Adrenal gland (tissue), 12 donors: ENCODE results near the gene AP1G2. TPM values are rescaled to one million over a fixed set of nuclear protein-coding genes. Genes with fewer than 3 reads are reported as not detected.
A peak's percentile ranks its signal among the peaks of the same experiment; 100 is the strongest.

Experiments
- DNase-seq, 7 donors: peaks; one replicate each; pipeline ENCODE4 v3.0.0-alpha.2; 2019 to 2020
- H3K27ac ChIP-seq, 5 donors: fragments of 200-600 bp; sonication (generic) in 4 of 5; 1 replicate in 3 of 5; 2 replicates in 2 of 5; pipeline versions ENCODE4 v1.5.1 to v1.8.0; 2016 to 2020; ENCODE audit warnings: mild to moderate bottlenecking in 1 of 5
- H3K27me3 ChIP-seq: fragments of 200-600 bp; 2 replicates; pipeline ENCODE4 v1.8.0; 2021
- H3K36me3 ChIP-seq, 2 donors: fragments of 200-600 bp; replicated peaks in 1 of 2; 1 replicate in 1 of 2; 2 replicates in 1 of 2; pipeline versions ENCODE4 v1.5.1 to v1.8.0; 2018 to 2022
- H3K4me1 ChIP-seq, 2 donors: fragments of 200-600 bp; replicated peaks in 1 of 2; 1 replicate in 1 of 2; 2 replicates in 1 of 2; pipeline versions ENCODE4 v1.5.1 to v1.8.0; 2018 to 2021
- H3K4me3 ChIP-seq, 4 donors: fragments of 200-600 bp; sonication (generic) in 3 of 4; one replicate each; pipeline ENCODE4 v1.5.1; 2016 to 2018
- H3K9me3 ChIP-seq, 3 donors: fragments of 200-600 bp; sonication (generic) in 1 of 3; replicated peaks in 1 of 3; 1 replicate in 2 of 3; 2 replicates in 1 of 3; pipeline versions ENCODE4 v1.5.1 to v1.8.0; 2016 to 2021
- POLR2A ChIP-seq, 2 donors: fragments of 450-650 bp; IDR thresholded peaks; one replicate each; pipeline ENCODE4 v1.6.1; 2017; ENCODE audit warnings: antibody characterized with exemption in 2 of 2, mild to moderate bottlenecking in 2 of 2, moderate library complexity in 1 of 2
- WGBS, 4 donors: extraction: QIAGEN DNeasy Blood & Tissue Kit in 2 of 4; methylation state at CpG; one replicate each; pipeline versions ENCODE4 v1.1.5 to v1.1.7; 2013 to 2017; 5-methylcytosine and 5-hydroxymethylcytosine counted together
- intact Hi-C, 2 donors: fragments of 100-400 bp; cut with DNase I; formaldehyde crosslinking; loops; one replicate each; pipeline versions ENCODE4 v1.14.1 to v1.15.0; 2022 to 2023
- polyA plus RNA-seq, 3 donors: library from polyadenylated mRNA; stranded (reverse); fragments of 200-250 nt in 2 of 3; fragments of 350-450 nt in 1 of 3; fragmentation: Illumina TruSeq in 1 of 3; extraction: RNeasy Lipid Tissue Mini Kit (QIAGEN cat#74804) in 1 of 3; gene quantifications; one replicate each; pipeline ENCODE4 v1.2.3, GENCODE V29; 2013 to 2014
- total RNA-seq, 9 donors: library from RNA; depleted of rRNA in 4 of 9; stranded (reverse); fragments of >200 nt in 4 of 9; fragments of 120-200 nt in 1 of 9; fragmentation: NEBNext Ultra II Directional in 1 of 9; extraction: Animal tissue kit (Norgen Biotek cat#: 25700) in 1 of 9; gene quantifications; one replicate each; pipeline versions ENCODE4 v1.1.0 to v1.2.4, GENCODE V29; 2013 to 2023
- TF ChIP-seq, protein P1 (sequence below), 6 experiments: fragments of 450-650 bp in 4 of 6; fragments of 200-600 bp in 2 of 6; sonication (generic) in 1 of 6; IDR thresholded peaks; 1 replicate in 5 of 6; 2 replicates in 1 of 6; pipeline versions ENCODE4 v1.5.1 to v1.8.0; 2016 to 2021; ENCODE audit warnings: antibody characterized with exemption in 6 of 6, mild to moderate bottlenecking in 2 of 6, moderate library complexity in 1 of 6
- donor health status: healthy with polysubstance abuse.
- donor health status: Bipolar disorder and iron deficiency.
- donor health status: DM: yes; HTN: yes; CAD: no.
- donor health status: DM: no; HTN: no; CAD: no.
- donor health status: DM: no; HTN: no; CAD: no.
- donor health status: DM: yes; HTN: yes; CAD: no.

AP1G2 gene
- total and polyA plus RNA-seq, 12 donors = 27.9 to 587 (median 79.5) TPM

DNA sequence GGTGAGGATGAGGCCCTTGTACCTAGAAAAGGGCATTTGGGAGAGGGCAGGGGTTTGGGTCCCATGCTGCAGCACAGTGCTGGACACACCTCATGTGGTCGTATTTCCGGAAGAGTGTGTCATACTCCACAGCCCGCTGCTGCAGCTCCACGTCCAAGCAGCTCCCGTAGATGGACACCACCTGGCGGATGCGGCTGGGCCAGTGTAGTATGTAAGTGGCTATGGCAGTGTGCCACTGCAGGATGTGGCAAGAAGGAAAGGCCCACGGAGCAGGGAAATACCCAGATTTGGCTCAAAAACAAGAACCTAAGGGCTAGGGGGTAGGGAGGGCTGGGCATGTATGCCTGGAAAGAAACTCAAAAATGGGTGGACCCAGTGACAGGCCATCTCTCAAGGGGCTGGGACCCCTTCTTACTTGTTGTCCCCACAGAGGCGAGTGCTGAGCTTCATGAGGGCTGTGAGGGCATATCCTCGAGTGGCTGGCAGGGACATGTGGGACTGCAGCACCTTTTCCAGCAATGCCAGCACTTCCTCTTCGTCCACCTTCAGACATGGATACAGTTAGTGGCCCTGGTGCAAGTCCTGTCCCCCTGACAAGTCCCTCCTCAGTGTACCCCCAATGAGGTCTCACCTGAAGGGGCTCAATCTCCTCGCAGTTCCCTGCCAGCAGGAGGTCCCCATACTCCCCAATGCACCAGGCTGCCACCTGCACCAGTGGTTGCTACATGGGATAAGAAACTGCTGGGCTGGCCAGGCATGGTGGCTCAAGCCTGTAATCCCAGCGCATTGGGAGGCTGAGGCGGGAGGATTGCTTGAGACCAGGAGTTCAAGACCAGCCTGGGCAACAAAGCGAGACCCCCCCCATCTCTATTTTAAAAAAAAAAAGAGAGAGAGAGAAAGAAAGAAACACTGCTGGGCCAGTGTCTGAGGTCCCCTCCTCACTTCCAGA lies 5.4 kb downstream of the AP1G2 start:
- H3K27ac ChIP-seq = peak overlapping the region in 2 of 5 donors; percentile 54 to 70

DNA sequence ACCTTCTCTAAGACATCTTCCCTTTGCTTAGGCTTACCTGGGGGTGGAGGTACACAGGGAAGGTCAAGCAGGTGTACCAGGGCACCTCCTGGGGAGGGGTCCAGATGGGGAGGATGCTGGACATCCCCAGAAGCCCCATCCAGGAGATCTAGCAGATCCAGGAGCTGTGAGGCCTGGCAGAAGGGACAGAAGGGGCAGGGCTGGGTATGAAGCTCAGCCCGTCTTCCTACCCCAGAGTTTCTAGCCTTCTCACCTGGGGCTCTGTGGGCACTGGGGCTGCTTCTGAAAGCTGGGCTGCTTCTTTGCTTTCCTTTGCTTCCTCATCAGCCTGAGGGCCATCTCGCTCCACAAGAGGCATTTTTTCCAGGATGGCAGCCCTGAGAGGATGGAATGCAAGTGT lies 6.3 kb downstream of the AP1G2 start:
- TF ChIP-seq, protein P1, sequence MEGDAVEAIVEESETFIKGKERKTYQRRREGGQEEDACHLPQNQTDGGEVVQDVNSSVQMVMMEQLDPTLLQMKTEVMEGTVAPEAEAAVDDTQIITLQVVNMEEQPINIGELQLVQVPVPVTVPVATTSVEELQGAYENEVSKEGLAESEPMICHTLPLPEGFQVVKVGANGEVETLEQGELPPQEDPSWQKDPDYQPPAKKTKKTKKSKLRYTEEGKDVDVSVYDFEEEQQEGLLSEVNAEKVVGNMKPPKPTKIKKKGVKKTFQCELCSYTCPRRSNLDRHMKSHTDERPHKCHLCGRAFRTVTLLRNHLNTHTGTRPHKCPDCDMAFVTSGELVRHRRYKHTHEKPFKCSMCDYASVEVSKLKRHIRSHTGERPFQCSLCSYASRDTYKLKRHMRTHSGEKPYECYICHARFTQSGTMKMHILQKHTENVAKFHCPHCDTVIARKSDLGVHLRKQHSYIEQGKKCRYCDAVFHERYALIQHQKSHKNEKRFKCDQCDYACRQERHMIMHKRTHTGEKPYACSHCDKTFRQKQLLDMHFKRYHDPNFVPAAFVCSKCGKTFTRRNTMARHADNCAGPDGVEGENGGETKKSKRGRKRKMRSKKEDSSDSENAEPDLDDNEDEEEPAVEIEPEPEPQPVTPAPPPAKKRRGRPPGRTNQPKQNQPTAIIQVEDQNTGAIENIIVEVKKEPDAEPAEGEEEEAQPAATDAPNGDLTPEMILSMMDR (IDR thresholded peaks at IDR 0.05) = no peak
- TF ChIP-seq POLR2A (IDR thresholded peaks at IDR 0.05) = no peak
- Histone ChIP-seq H3K36me3 (peaks cover 0 to 52% of the 10 kb centered on the region in 2 donors), H3K27me3 (no peaks in the 10 kb centered on the region), H3K4me1 (peaks cover 15 to 17% of the 10 kb centered on the region in 2 donors), H3K27ac (no peak overlapping the region), H3K9me3 (no peaks in the 10 kb centered on the region), H3K4me3 (no peak overlapping the region)
- intact Hi-C loops = loop anchor here (5.0 to 10.0 kb wide), 3 partner anchors 84 to 236 kb away; partner anchors contain the start of gene PABPN1 (in 1 of the 2)
- no peak for DNase-seq
- 90 to 100% (median 92%) methylated on average over 1 to 2 of the region's 2 CpGs for WGBS, 4 donors

More for the DNA sequence above, 5.4 kb downstream of the AP1G2 start:
- TF ChIP-seq POLR2A (IDR thresholded peaks at IDR 0.05) = no peak
- TF ChIP-seq, protein P1 (IDR thresholded peaks at IDR 0.05) = no peak
- Histone ChIP-seq H3K4me3 (no peak overlapping the region), H3K4me1 (peaks cover 10 to 13% of the 10 kb centered on the region in 2 donors), H3K9me3 (no peaks in the 10 kb centered on the region), H3K27me3 (no peaks in the 10 kb centered on the region), H3K36me3 (peaks cover 0 to 52% of the 10 kb centered on the region in 2 donors)
- no peak for DNase-seq
- intact Hi-C loops = loop anchor here (5.0 to 10.0 kb wide), 3 partner anchors 85 to 237 kb away; partner anchors contain the start of gene PABPN1 (in 1 of the 2)
- 75 to 83% (median 77%) methylated on average over 9 to 15 of the region's 15 CpGs for WGBS, 4 donors

DNA sequence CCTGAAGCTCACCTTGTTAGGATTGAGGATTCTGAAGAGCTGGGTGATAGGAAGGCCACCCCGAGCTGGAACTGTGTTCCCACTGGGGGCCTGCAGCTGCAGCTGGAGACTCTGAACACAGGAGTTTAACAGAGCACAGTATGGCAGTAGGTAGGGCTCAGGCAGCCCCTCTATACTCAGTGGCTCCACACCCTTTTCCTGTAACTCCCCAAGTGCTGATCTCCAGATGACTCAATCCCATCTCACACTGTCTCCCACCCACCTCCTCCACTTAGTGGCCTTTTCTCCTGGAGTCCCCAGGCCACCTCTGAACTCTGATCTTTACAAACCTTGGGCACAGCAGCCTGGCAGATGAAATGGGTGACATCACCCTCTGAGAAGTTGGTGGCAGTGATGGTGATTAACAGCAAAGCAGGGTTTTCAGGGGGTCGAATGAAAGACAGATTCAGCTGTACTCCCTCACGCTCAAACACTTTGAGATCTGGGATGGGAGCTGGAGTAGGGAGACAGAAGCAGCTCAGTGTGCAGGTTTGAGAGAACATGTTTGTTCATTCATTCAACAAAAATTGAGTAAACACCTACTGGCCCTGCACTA lies 7.6 kb downstream of the AP1G2 start:
- TF ChIP-seq, protein P1 (IDR thresholded peaks at IDR 0.05) = no peak
- no peak for TF ChIP-seq POLR2A (IDR thresholded peaks at IDR 0.05)
- Histone ChIP-seq H3K9me3 (no peaks in the 10 kb centered on the region), H3K27ac (no peak overlapping the region), H3K36me3 (peaks cover 0 to 47% of the 10 kb centered on the region in 2 donors), H3K27me3 (no peaks in the 10 kb centered on the region), H3K4me3 (no peak overlapping the region), H3K4me1 (peaks cover 19 to 22% of the 10 kb centered on the region in 2 donors)
- no peak for DNase-seq
- WGBS, 4 donors = 75 to 91% (median 84%) methylated on average over 3 of the region's 3 CpGs
- intact Hi-C loops = loop anchor here (5.0 to 10.0 kb wide), 3 partner anchors 83 to 235 kb away; partner anchors contain the start of gene PABPN1 (in 1 of the 2)
